ENCODE data around the gene HOXA1.

Gene HOXA1

DNA sequence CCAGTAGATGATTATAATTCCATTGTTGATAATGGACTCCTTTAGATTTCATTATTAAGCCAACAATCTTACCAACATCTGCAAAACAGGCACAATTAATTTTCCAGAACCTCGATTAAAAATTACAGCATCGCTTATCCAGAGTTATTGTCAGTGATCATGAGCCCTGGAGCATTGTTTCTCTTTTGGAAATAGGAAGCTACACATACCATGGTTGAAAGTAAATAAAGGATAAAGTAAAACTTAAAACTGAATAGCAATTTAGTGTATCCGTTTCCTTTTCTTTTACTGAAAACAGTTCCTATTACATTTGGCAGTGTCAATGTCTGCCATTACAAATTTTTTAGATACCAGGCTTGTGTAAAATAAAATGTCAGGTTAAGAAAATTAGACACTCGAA, 16.6 kb upstream of the HOXA1 start:
- no peak overlapping the region for H3K4me3 ChIP-seq (ENCODE audit: low read depth, low read length)
- no peak overlapping the region for H3K27ac ChIP-seq

DNA sequence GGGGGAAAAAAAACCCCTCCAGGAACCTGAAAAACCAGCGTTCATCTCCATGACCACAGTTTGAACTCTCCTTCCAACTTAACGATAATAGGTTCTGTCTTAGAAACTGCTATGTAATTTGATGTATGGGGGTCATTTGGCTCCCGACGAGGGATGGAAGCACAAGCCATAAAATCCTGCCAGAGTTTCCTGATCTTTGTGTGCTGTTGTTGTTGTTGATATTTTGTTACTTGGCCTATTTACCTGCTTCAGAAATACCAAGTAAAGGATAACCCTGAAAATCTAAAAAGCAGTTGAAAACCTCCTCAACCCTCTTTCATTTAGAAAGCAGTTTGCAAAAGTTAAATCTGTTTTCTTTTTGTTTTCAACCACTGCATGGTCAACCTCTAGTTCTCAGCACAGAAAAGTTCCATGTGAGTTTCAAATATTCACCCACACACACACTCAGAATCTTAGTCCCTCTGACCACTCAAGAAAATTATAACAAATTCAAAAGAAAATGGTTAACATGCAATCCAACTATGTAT, 16.0 kb upstream of the HOXA1 start:
- no peak for DNase-seq
- TF ChIP-seq, protein P1, sequence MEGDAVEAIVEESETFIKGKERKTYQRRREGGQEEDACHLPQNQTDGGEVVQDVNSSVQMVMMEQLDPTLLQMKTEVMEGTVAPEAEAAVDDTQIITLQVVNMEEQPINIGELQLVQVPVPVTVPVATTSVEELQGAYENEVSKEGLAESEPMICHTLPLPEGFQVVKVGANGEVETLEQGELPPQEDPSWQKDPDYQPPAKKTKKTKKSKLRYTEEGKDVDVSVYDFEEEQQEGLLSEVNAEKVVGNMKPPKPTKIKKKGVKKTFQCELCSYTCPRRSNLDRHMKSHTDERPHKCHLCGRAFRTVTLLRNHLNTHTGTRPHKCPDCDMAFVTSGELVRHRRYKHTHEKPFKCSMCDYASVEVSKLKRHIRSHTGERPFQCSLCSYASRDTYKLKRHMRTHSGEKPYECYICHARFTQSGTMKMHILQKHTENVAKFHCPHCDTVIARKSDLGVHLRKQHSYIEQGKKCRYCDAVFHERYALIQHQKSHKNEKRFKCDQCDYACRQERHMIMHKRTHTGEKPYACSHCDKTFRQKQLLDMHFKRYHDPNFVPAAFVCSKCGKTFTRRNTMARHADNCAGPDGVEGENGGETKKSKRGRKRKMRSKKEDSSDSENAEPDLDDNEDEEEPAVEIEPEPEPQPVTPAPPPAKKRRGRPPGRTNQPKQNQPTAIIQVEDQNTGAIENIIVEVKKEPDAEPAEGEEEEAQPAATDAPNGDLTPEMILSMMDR (IDR thresholded peaks at IDR 0.05; ENCODE audit: low read depth, low read length), result no peak
- Histone ChIP-seq H3K27me3 (ENCODE audit: insufficient read depth, low read depth, severe bottlenecking) (peaks cover 79% of the 10 kb centered on the region), H3K36me3 (no peaks in the 10 kb centered on the region), H3K4me3 (ENCODE audit: low read depth, low read length) (no peak overlapping the region), H3K27ac (no peak overlapping the region), H3K9me3 (ENCODE audit: severe bottlenecking) (no peaks in the 10 kb centered on the region)

More for the DNA sequence above, 16.6 kb upstream of the HOXA1 start:
- no peak for DNase-seq
- TF ChIP-seq, protein P1 (IDR thresholded peaks at IDR 0.05; ENCODE audit: low read depth, low read length), result no peak
- Histone ChIP-seq H3K27me3 (ENCODE audit: insufficient read depth, low read depth, severe bottlenecking) (peaks cover 76% of the 10 kb centered on the region), H3K36me3 (no peaks in the 10 kb centered on the region), H3K9me3 (ENCODE audit: severe bottlenecking) (no peaks in the 10 kb centered on the region)

DNA sequence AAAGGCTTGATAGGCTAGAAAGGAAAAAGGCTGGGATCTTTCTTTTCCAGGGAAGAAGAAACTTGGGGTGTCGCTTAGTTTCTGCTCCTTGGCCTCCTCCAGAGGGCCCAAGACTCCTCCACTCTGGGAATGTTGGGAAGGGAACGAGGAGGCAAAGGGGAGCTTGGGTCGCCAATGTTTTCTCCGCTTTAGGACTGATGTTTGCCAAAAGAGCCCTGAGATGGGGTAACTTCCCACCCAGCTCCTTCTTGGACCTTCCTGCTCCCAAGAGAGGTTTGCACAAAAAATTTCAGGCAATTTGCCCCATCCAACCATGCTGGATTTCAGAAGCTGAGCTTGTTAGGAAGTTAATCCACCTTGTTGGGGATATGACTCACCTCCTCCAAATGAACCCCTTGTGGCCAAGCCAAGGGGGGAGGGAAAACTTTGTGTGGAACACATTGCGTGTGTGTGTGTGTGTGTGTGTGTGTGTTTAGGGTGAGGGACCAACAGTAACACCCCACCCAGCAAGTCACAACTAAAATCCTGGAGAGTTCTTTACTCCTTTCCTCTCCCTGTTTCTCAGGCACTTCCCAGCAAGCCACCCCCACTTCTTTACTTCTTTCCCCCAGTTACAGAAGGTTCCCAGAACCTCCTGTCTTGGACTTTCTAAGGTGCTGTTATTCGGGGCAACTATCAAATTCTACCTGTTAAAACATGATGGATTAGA, 15.4 kb upstream of the HOXA1 start:
- Histone ChIP-seq H3K27ac (no peak overlapping the region), H3K27me3 (ENCODE audit: insufficient read depth, low read depth, severe bottlenecking) (peaks cover 82% of the 10 kb centered on the region), H3K4me3 (ENCODE audit: low read depth, low read length) (no peak overlapping the region), H3K36me3 (no peaks in the 10 kb centered on the region), H3K9me3 (ENCODE audit: severe bottlenecking) (no peaks in the 10 kb centered on the region)
- TF ChIP-seq, protein P1 (IDR thresholded peaks at IDR 0.05; ENCODE audit: low read depth, low read length), result no peak
- DNase-seq, result no peak

DNA sequence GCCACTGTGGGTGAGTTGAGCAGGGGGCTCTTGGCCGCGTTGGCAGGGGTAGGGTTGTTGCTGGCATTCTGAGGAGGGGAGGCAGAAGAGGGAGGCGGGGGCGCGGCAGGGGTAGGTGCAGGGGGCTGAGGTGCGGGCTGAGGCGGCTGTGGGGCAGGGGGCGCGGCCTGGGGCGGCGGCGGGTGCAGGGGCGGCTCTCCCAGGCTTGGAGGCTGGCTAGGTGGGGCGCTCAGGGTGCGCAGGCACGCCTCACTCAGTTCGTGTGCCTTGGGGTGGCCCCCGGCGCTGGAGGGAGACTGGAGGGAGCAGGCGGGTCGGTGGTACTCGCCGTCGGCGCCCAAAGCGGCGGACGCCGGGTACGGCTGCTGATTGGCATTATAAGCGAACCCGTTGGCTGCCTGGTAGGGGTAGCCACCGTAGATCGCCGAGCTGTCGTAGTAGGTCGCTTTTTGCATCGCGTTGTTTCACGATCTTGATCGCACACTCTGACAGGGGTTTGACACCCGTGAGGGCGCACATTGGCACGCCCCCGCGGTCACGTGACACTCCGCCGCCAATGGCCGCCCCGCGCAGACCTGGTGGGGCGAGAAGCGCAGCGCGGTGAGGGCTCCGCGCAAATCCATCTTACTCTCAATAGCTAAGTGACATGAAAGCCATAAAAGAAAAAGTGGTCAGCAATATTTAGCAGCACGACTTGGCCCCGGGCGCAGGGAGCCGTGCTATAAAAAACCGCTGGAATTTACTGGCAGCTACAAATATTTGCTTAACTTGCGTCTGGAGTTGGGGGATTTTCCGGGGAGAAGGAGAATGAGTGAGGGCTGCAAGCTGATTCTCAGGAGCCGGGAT, 14.6 kb upstream of the HOXA1 start:
- TF ChIP-seq, protein P1 (IDR thresholded peaks at IDR 0.05; ENCODE audit: low read depth, low read length), result no peak
- H3K4me3 ChIP-seq (ENCODE audit: low read depth, low read length), result no peak overlapping the region
- DNase-seq, result no peak
- no peaks in the 10 kb centered on the region for H3K9me3 ChIP-seq (ENCODE audit: severe bottlenecking)
- H3K36me3 ChIP-seq, result no peaks in the 10 kb centered on the region
- no peak overlapping the region for H3K27ac ChIP-seq
- peaks cover 83% of the 10 kb centered on the region for H3K27me3 ChIP-seq (ENCODE audit: insufficient read depth, low read depth, severe bottlenecking)

DNA sequence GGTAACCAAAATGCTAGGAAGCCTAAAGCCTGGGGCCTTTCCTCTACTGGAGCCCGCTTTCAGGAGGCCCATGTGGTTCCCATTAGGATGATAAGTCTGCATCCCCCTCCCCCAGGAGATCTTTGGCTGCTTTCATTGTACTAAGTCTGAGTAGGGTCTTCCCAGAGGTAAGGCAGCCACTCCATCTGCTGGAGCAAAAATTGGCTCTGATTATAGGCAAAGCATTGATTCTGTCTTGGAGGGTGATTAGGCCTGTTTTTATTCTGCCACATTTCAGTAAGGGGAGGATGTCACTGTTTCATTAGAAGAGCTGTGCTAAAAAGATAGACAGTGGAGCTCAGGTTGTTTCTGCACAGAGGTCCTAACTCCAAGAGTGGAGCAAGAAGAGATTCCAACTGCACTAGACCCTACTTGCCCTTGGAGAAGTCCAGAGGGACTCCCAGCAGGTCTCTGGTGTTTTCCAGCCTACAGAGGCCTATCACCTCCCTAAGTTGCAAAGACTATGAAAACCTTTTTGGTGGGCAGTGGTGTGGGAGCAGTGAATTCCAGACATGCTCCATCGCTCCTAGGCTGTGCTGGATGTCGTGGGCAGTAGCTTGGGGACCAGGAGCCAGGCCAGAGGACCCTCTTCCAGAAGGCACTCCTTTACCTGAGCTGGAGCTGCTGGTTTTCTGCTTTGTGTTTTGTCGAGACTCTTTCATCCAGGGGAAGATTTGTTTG, 13.8 kb upstream of the HOXA1 start:
- Histone ChIP-seq H3K36me3 (no peaks in the 10 kb centered on the region), H3K27ac (no peak overlapping the region), H3K9me3 (ENCODE audit: severe bottlenecking) (no peaks in the 10 kb centered on the region), H3K27me3 (ENCODE audit: insufficient read depth, low read depth, severe bottlenecking) (peaks cover 84% of the 10 kb centered on the region), H3K4me3 (ENCODE audit: low read depth, low read length) (no peak overlapping the region)
- DNase-seq, result no peak
- TF ChIP-seq, protein P1 (IDR thresholded peaks at IDR 0.05; ENCODE audit: low read depth, low read length), result no peak

Measured in WERI-Rb-1 (cell line).